Esophagus squamous epithelium (tissue), 4 donors: ENCODE data around the gene ZNF253.

ENCODE experiments used
- CTCF ChIP-seq, 6 experiments: fragments of 450-650 bp in 4 of 6; fragments of 200-600 bp in 2 of 6; sonication (generic) in 2 of 6; IDR thresholded peaks; one replicate each; pipeline ENCODE4 v1.5.1; 2016 to 2019; ENCODE audit warnings: antibody characterized with exemption in 6 of 6, mild to moderate bottlenecking in 4 of 6, moderate library complexity in 4 of 6
- POLR2A ChIP-seq, 4 donors: fragments of 450-650 bp; IDR thresholded peaks; one replicate each; pipeline ENCODE4 v1.6.1; 2017; ENCODE audit warnings: antibody characterized with exemption in 4 of 4, mild to moderate bottlenecking in 4 of 4, moderate library complexity in 3 of 4

- TF ChIP-seq CTCF (IDR thresholded peaks at IDR 0.05), result no peak
- no peak for TF ChIP-seq POLR2A (IDR thresholded peaks at IDR 0.05)
Observed at GRCh38 chr19:19884583-19884982, 18.9 kb downstream of the ZNF253 start.
